Measurements from ENCODE around the gene ZNF292.
A peak's percentile ranks its signal among the peaks of the same experiment; 100 is the strongest.

The ZNF292 gene

GRCh38 chr6:87154993-87155841 is at the start of gene ZNF292:
Gene ZNF292 (plus strand): TSS chr6:87155565. CDS start chr6:87155592, 27 bp downstream.
- Histone ChIP-seq H3K27ac (ENCODE audit: low read depth, low read length) (peak within 1 kb of the TSS; percentile 92), H3K4me1 (ENCODE audit: control insufficient read depth, insufficient read depth, low read length) (peaks cover 14% of the 10 kb centered on the region), H3K9ac (ENCODE audit: low read length) (peak within 1 kb of the TSS; percentile 58), H3K27me3 (ENCODE audit: control insufficient read depth, insufficient read depth, low read length) (no peaks in the 10 kb centered on the region), H3K36me3 (ENCODE audit: control insufficient read depth, insufficient read depth, low read length) (no peaks in the 10 kb centered on the region), H3K4me3 (ENCODE audit: low read length) (peak within 1 kb of the TSS; percentile 78)

GRCh38 chr6:87105823-87106222 is 49.5 kb upstream of the ZNF292 start:
- H3K4me3 ChIP-seq (ENCODE audit: low read length), result no peak overlapping the region
- H3K4me1 ChIP-seq (ENCODE audit: control insufficient read depth, insufficient read depth, low read length), result no peaks in the 10 kb centered on the region
- no peak overlapping the region for H3K27ac ChIP-seq (ENCODE audit: low read depth, low read length)
- no peaks in the 10 kb centered on the region for H3K27me3 ChIP-seq (ENCODE audit: control insufficient read depth, insufficient read depth, low read length)
- H3K36me3 ChIP-seq (ENCODE audit: control insufficient read depth, insufficient read depth, low read length), result no peaks in the 10 kb centered on the region
- no peak overlapping the region for H3K9ac ChIP-seq (ENCODE audit: low read length)

DNA sequence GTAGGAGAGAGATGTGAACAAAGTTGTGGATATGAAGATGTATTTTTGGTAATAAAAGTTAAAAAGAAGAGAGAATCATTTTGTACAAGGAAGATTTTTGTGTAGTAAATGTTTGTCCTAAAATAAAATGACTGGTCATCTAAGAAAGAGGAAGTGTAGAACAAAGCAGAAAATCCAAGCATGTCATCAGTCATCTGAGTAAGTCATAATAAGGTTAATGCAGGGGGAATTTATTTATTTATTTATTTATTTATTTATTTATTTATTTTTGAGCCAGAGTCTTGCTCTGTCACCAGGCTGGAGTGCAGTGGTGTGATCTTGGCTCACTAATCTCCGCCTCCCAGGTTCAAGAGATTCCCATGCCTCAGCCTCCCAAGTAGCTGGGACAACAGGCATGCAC is 44.7 kb upstream of the ZNF292 start:
- H3K27me3 ChIP-seq (ENCODE audit: control insufficient read depth, insufficient read depth, low read length), result no peaks in the 10 kb centered on the region
- no peaks in the 10 kb centered on the region for H3K36me3 ChIP-seq (ENCODE audit: control insufficient read depth, insufficient read depth, low read length)
- no peak overlapping the region for H3K4me3 ChIP-seq (ENCODE audit: low read length)
- no peaks in the 10 kb centered on the region for H3K4me1 ChIP-seq (ENCODE audit: control insufficient read depth, insufficient read depth, low read length)
- no peak overlapping the region for H3K9ac ChIP-seq (ENCODE audit: low read length)
- H3K27ac ChIP-seq (ENCODE audit: low read depth, low read length), result no peak overlapping the region

DNA sequence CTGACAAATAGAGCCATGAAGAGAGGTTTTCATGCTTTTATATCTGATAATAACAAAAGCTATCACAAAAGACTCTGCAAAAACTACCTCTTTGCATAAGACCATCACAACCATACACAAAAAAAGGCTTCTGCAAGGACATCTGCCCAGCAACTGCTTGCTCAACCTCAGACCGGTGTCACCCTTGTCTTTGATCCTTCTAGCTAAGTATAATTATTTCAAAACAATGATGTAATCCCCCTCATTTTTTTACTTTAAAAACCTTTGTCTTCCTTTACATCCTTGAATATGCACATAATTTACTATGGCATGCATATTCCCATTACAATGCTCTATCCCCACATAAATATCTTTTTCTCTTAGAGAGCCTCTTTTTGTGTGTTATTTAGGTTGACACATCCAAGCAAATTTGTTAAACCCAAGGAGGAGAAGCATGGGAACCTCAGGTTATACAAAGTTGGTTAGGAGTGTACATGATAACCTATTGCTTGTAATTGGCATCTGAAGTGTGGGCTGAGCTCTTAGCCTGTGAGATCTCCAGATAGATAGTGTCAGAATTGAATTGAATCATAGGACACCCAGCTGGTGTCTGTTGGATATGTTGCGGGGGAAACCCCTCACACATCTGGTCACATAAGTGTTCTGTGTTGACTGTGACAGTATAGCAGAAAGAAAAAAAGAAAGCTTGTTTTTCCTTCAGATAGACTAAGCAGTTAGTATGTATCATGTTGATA is 39.8 kb upstream of the ZNF292 start:
- Histone ChIP-seq H3K27ac (ENCODE audit: low read depth, low read length) (no peak overlapping the region), H3K27me3 (ENCODE audit: control insufficient read depth, insufficient read depth, low read length) (no peaks in the 10 kb centered on the region), H3K36me3 (ENCODE audit: control insufficient read depth, insufficient read depth, low read length) (no peaks in the 10 kb centered on the region), H3K9ac (ENCODE audit: low read length) (no peak overlapping the region), H3K4me3 (ENCODE audit: low read length) (no peak overlapping the region), H3K4me1 (ENCODE audit: control insufficient read depth, insufficient read depth, low read length) (no peaks in the 10 kb centered on the region)

GRCh38 chr6:87116922-87117321 is 38.4 kb upstream of the ZNF292 start:
- Histone ChIP-seq H3K9ac (ENCODE audit: low read length) (no peak overlapping the region), H3K27ac (ENCODE audit: low read depth, low read length) (no peak overlapping the region), H3K36me3 (ENCODE audit: control insufficient read depth, insufficient read depth, low read length) (no peaks in the 10 kb centered on the region), H3K4me1 (ENCODE audit: control insufficient read depth, insufficient read depth, low read length) (no peaks in the 10 kb centered on the region), H3K27me3 (ENCODE audit: control insufficient read depth, insufficient read depth, low read length) (no peaks in the 10 kb centered on the region), H3K4me3 (ENCODE audit: low read length) (no peak overlapping the region)

- H3K4me3 ChIP-seq (ENCODE audit: low read length), result no peak overlapping the region
- no peak overlapping the region for H3K9ac ChIP-seq (ENCODE audit: low read length)
- no peak overlapping the region for H3K27ac ChIP-seq (ENCODE audit: low read depth, low read length)
- no peaks in the 10 kb centered on the region for H3K4me1 ChIP-seq (ENCODE audit: control insufficient read depth, insufficient read depth, low read length)
- no peaks in the 10 kb centered on the region for H3K27me3 ChIP-seq (ENCODE audit: control insufficient read depth, insufficient read depth, low read length)
- no peaks in the 10 kb centered on the region for H3K36me3 ChIP-seq (ENCODE audit: control insufficient read depth, insufficient read depth, low read length)
Observed at GRCh38 chr6:87118054-87118453, 37.3 kb upstream of the ZNF292 start.

GRCh38 chr6:87122477-87122876 is 32.9 kb upstream of the ZNF292 start:
- Histone ChIP-seq H3K4me1 (ENCODE audit: control insufficient read depth, insufficient read depth, low read length) (no peaks in the 10 kb centered on the region), H3K27me3 (ENCODE audit: control insufficient read depth, insufficient read depth, low read length) (no peaks in the 10 kb centered on the region), H3K4me3 (ENCODE audit: low read length) (no peak overlapping the region), H3K36me3 (ENCODE audit: control insufficient read depth, insufficient read depth, low read length) (no peaks in the 10 kb centered on the region), H3K9ac (ENCODE audit: low read length) (no peak overlapping the region), H3K27ac (ENCODE audit: low read depth, low read length) (no peak overlapping the region)

DNA sequence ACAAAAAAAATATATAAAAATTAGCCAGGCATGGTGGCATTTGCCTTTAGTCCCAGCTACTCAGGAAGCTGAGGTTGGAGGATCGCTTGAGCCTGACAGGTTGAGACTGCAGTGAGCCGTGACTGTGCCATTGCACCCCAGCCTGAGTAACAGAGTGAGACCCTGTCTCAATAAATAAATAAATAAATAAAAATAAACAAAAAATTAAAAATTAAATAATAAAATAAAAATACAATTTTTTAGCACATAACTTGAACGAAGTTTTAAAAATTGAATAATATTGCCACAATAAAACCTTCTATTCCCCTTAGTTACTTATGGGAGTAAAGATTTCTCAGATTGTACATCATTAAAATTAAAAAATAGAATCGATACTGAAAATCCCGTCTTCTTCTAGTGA is 31.3 kb upstream of the ZNF292 start:
- Histone ChIP-seq H3K27me3 (ENCODE audit: control insufficient read depth, insufficient read depth, low read length) (no peaks in the 10 kb centered on the region), H3K27ac (ENCODE audit: low read depth, low read length) (no peak overlapping the region), H3K4me1 (ENCODE audit: control insufficient read depth, insufficient read depth, low read length) (no peaks in the 10 kb centered on the region), H3K4me3 (ENCODE audit: low read length) (no peak overlapping the region), H3K9ac (ENCODE audit: low read length) (no peak overlapping the region), H3K36me3 (ENCODE audit: control insufficient read depth, insufficient read depth, low read length) (no peaks in the 10 kb centered on the region)

DNA sequence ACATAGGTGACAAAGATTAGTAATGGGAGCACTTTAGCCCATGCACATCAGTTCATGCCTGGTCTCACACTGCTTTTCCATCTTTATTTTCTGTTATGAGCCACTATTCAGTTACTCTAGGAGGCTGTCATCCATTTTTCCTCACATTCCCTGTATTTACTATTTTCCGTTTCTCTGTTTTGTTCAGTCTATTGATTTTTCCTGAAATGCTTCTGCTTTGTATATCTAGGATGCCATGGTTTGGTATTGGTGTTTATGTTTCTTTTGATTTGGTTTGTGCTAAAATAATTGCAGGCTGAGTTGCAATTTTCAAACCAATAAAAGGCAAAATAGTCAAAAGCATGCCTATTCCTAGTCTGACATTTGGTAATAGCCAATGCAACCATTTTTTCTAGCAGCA is 28.9 kb upstream of the ZNF292 start:
- Histone ChIP-seq H3K9ac (ENCODE audit: low read length) (no peak overlapping the region), H3K36me3 (ENCODE audit: control insufficient read depth, insufficient read depth, low read length) (no peaks in the 10 kb centered on the region), H3K4me1 (ENCODE audit: control insufficient read depth, insufficient read depth, low read length) (no peaks in the 10 kb centered on the region)

DNA sequence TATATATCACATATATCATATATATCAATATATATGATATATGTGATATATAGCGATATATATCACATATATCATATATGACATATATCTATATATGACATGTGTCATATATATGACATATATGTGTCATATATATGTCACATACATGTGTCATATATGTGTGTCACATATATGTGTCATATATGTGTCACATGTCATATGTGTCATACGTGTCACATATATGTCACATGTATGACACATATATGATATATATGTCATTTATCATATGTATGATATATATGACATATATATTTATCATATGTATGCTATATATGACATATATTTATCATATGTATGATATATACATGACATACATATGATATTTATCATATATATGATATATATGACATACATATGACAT is 27.6 kb upstream of the ZNF292 start:
- Histone ChIP-seq H3K9ac (ENCODE audit: low read length) (no peak overlapping the region), H3K27ac (ENCODE audit: low read depth, low read length) (no peak overlapping the region), H3K27me3 (ENCODE audit: control insufficient read depth, insufficient read depth, low read length) (no peaks in the 10 kb centered on the region), H3K4me3 (ENCODE audit: low read length) (no peak overlapping the region), H3K36me3 (ENCODE audit: control insufficient read depth, insufficient read depth, low read length) (no peaks in the 10 kb centered on the region), H3K4me1 (ENCODE audit: control insufficient read depth, insufficient read depth, low read length) (no peaks in the 10 kb centered on the region)

More for the DNA sequence above, 28.9 kb upstream of the ZNF292 start:
- no peak overlapping the region for H3K4me3 ChIP-seq (ENCODE audit: low read length)
- H3K27me3 ChIP-seq (ENCODE audit: control insufficient read depth, insufficient read depth, low read length), result no peaks in the 10 kb centered on the region
- H3K27ac ChIP-seq (ENCODE audit: low read depth, low read length), result no peak overlapping the region

- Histone ChIP-seq H3K4me1 (ENCODE audit: control insufficient read depth, insufficient read depth, low read length) (no peaks in the 10 kb centered on the region), H3K9ac (ENCODE audit: low read length) (no peak overlapping the region), H3K27me3 (ENCODE audit: control insufficient read depth, insufficient read depth, low read length) (no peaks in the 10 kb centered on the region), H3K36me3 (ENCODE audit: control insufficient read depth, insufficient read depth, low read length) (no peaks in the 10 kb centered on the region), H3K4me3 (ENCODE audit: low read length) (no peak overlapping the region), H3K27ac (ENCODE audit: low read depth, low read length) (no peak overlapping the region)
Observed at GRCh38 chr6:87136963-87137362, 18.4 kb upstream of the ZNF292 start.

- H3K27ac ChIP-seq (ENCODE audit: low read depth, low read length), result no peak overlapping the region
- no peak overlapping the region for H3K4me3 ChIP-seq (ENCODE audit: low read length)
- H3K4me1 ChIP-seq (ENCODE audit: control insufficient read depth, insufficient read depth, low read length), result no peaks in the 10 kb centered on the region
- no peaks in the 10 kb centered on the region for H3K27me3 ChIP-seq (ENCODE audit: control insufficient read depth, insufficient read depth, low read length)
- no peaks in the 10 kb centered on the region for H3K36me3 ChIP-seq (ENCODE audit: control insufficient read depth, insufficient read depth, low read length)
- H3K9ac ChIP-seq (ENCODE audit: low read length), result no peak overlapping the region
Observed at GRCh38 chr6:87139236-87139635, 16.1 kb upstream of the ZNF292 start.

Data from rectal smooth muscle tissue (tissue), 1 donor.